GM12864 (cell line): ENCODE data around the gene SOD1.

Source experiments
- DNase-seq: peaks from one replicate; pipeline ENCODE4 v3.0.0-alpha.2; 2011; ENCODE audit warnings: low read depth
- H3K4me3 ChIP-seq: 2 replicates; pipeline ENCODE4 v1.5.1; 2011; ENCODE audit warnings: mild to moderate bottlenecking, low read depth, low read length, control low read depth
- TF ChIP-seq, protein P1 (sequence below): IDR thresholded peaks from 2 replicates; pipeline ENCODE4 v1.5.1; 2011; ENCODE audit warnings: low read depth, mild to moderate bottlenecking, moderate library complexity, low read length, control low read depth, inconsistent platforms; ENCODE audit errors: missing control alignments

SOD1 gene

DNA sequence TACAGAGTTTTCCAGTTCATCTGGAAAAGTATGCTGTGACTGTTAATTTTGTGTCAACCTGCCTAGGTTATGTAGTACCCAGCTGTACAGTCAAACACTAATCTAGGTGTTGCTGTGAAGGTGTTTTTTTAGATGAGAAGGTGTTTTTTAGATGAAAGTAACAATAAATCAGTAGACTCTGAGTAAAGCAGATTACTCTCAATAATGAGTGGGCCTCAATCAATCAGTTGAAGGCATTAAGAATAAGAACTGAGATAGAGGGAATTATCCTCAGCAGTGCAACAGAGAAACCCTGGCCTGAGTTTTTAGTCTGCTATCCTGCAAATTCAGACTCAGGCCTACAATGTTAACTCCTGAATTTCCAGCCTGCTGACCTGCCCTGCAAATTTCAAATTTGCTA lies 39.0 kb downstream of the SOD1 start:
- DNase-seq, result no peak
- TF ChIP-seq, protein P1, sequence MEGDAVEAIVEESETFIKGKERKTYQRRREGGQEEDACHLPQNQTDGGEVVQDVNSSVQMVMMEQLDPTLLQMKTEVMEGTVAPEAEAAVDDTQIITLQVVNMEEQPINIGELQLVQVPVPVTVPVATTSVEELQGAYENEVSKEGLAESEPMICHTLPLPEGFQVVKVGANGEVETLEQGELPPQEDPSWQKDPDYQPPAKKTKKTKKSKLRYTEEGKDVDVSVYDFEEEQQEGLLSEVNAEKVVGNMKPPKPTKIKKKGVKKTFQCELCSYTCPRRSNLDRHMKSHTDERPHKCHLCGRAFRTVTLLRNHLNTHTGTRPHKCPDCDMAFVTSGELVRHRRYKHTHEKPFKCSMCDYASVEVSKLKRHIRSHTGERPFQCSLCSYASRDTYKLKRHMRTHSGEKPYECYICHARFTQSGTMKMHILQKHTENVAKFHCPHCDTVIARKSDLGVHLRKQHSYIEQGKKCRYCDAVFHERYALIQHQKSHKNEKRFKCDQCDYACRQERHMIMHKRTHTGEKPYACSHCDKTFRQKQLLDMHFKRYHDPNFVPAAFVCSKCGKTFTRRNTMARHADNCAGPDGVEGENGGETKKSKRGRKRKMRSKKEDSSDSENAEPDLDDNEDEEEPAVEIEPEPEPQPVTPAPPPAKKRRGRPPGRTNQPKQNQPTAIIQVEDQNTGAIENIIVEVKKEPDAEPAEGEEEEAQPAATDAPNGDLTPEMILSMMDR, result no peak
- H3K4me3 ChIP-seq, result no peak overlapping the region

DNA sequence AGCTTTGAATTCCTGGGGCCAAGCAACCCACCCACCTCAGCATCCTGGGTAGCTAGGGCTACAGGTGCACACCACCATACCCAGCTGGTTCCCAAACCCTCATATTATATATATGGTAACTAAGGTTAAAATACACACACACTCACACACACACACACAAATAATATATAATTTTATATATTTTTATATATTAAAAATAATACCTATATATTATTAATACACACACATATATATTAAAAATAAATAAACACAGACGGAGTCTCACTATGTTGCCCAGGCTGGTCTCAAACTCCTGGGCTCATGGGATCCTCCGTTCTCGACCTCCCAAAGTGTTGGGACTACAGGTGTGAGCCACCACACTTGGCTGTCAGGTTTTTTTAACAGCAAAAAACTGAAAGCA lies 40.5 kb downstream of the SOD1 start:
- TF ChIP-seq, protein P1, result no peak
- no peak for DNase-seq
- no peak overlapping the region for H3K4me3 ChIP-seq

DNA sequence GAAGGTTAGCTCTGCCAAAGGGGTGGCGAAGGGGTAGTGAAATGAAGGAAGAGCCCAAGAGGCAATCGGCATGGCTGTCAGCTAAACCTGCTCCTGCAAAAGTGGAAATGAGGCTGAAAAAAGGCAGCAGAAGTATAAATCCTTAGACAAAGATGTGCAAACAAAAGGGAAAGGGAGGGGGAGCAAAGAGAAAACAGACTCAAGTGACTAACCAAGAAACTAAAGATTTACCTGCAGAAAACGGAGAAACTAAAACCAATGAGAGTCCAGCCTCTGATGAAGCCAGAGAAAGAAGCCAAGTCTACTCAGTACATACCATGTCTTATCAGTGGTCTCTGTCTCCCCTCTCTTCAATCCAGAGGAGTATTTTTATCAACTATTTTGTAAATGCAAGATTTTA lies 47.1 kb downstream of the SOD1 start:
- DNase-seq, result no peak
- no peak overlapping the region for H3K4me3 ChIP-seq
- TF ChIP-seq, protein P1, result no peak

DNA sequence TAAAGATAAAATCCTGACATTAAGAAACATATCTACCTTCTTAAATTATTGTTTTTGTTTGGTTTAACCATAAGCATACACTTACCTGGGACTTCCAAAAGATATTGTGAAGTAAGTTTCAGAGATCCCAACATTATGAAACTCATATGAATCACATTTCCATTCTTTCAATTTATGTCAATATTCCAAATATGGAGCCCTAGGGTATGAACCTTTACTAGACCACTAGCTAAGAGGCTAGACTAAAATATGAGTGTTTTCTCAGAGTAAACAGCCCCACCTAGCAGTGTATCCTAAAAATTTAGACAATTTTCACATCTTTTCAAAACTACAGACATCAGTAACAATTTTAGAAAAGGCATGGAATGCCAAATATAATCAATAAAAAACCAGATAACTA lies 48.0 kb downstream of the SOD1 start:
- TF ChIP-seq, protein P1, result no peak
- H3K4me3 ChIP-seq, result no peak overlapping the region
- DNase-seq, result no peak

DNA sequence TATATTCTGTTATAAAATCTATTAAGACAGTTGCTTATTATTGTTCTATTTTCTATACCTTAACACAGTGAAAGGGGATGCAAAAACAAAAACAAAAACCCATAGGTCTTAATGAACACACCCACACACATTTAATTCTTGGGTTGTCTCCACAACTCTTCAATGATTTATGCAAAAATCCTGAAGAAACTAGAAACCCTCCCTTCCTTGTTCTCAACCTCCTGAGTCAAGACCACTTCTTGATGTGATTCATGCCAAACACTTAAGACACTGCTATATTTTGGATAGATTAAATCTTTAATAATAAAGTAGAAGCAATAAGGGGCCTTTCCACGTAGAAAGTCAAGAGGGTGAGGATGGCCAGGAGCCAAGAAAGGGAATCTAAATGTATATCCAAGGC lies 49.0 kb downstream of the SOD1 start:
- no peak for DNase-seq
- H3K4me3 ChIP-seq, result no peak overlapping the region
- TF ChIP-seq, protein P1, result no peak

DNA sequence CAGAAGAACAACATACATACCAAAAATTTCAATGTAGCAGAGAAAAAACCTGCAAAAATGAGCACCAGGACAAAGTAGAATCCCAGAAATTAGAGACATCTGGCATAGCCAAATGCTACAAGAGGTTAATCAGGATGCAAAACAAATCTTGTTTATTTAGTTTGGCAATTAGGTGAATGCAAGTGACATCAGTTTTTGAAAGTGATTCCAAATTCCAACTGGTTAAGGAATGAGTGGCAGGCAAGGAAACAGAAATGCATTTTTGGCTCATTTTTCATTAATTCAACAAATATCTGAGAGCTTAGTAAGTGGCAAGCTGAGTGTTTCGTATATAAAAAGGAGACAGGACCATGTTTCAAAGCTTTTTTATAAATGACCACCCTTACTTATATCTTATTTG lies 51.1 kb downstream of the SOD1 start:
- no peak for DNase-seq
- TF ChIP-seq, protein P1, result no peak

DNA sequence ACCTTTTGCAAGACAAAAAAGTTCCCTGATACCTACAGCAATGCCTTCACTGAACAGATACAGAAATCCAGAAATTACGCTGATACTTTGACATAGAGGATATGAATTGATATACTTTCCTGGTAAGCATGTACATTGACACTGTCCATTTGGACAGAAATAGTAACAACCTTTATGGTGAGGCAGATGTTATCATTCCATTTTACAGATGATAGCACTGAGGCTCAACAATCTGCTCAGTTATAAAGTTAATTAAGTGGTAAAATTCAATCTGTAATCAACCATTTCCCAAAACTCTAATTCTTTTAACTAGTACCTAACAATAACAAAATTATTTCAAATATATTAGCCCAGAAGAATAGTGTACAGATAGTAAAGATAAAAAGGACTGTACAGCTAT lies 51.8 kb downstream of the SOD1 start:
- DNase-seq, result no peak
- H3K4me3 ChIP-seq, result no peak overlapping the region
- TF ChIP-seq, protein P1, result no peak

More for the DNA sequence above, 51.1 kb downstream of the SOD1 start:
- H3K4me3 ChIP-seq, result no peak overlapping the region
